Endodermal cell (in vitro differentiated cells): ENCODE measurements around the gene DAP. TPM values are rescaled to one million over a fixed set of nuclear protein-coding genes. Genes with fewer than 3 reads are reported as not detected.
A peak's percentile ranks its signal among the peaks of the same experiment; 100 is the strongest.

Experiments
- DNase-seq: peaks from one replicate; pipeline ENCODE4 v3.0.0-alpha.2; 2017
- H3K27ac ChIP-seq: 2 replicates; pipeline ENCODE4 v1.5.1; 2013; ENCODE audit warnings: mild to moderate bottlenecking, low read depth, low read length, moderate library complexity
- H3K27me3 ChIP-seq: 2 replicates; pipeline ENCODE4 v1.6.1; 2013; ENCODE audit warnings: mild to moderate bottlenecking, low read length, moderate library complexity; ENCODE audit not compliant: insufficient read depth, control insufficient read depth, poor library complexity, severe bottlenecking
- H3K36me3 ChIP-seq: 2 replicates; pipeline ENCODE4 v1.7.0; 2013; ENCODE audit warnings: mild to moderate bottlenecking, low read length, moderate library complexity; ENCODE audit not compliant: control insufficient read depth, insufficient read depth
- H3K4me1 ChIP-seq: one replicate; pipeline ENCODE4 v1.7.0; 2013; ENCODE audit warnings: low read length; ENCODE audit not compliant: control insufficient read depth, insufficient read depth
- H3K4me3 ChIP-seq: 2 replicates; pipeline ENCODE4 v1.5.1; 2013; ENCODE audit warnings: mild to moderate bottlenecking, low read length, moderate library complexity
- H3K9ac ChIP-seq: 2 replicates; pipeline ENCODE4 v1.6.1; 2013; ENCODE audit warnings: mild to moderate bottlenecking, low read length, moderate library complexity; ENCODE audit not compliant: poor library complexity, severe bottlenecking; ENCODE audit errors: extremely low read depth
- H3K9me3 ChIP-seq: 2 replicates; pipeline ENCODE4 v1.6.1; 2013; ENCODE audit warnings: mild to moderate bottlenecking, low read length, moderate library complexity; ENCODE audit not compliant: control insufficient read depth
- H3K27ac Mint-ChIP-seq: 2 replicates; pipeline ENCODE4 v1.8.0; 2020; ENCODE audit warnings: mixed read lengths
- H3K27me3 Mint-ChIP-seq: 2 replicates; pipeline ENCODE4 v1.8.0; 2021; ENCODE audit warnings: mild to moderate bottlenecking, mixed read lengths; ENCODE audit not compliant: insufficient read depth
- H3K36me3 Mint-ChIP-seq: 2 replicates; pipeline ENCODE4 v1.8.0; 2020; ENCODE audit warnings: low read depth, mixed read lengths
- H3K4me1 Mint-ChIP-seq: 2 replicates; pipeline ENCODE4 v1.8.0; 2020; ENCODE audit warnings: mixed read lengths
- H3K4me3 Mint-ChIP-seq: 2 replicates; pipeline ENCODE4 v1.8.0; 2020; ENCODE audit warnings: mild to moderate bottlenecking, moderate library complexity, mixed read lengths
- H3K9me3 Mint-ChIP-seq: 2 replicates; pipeline ENCODE4 v1.8.0; 2020; ENCODE audit warnings: mild to moderate bottlenecking, mixed read lengths
- CTCF ChIP-seq: fragments of 200-600 bp; sonication (generic); conservative IDR thresholded peaks from 2 replicates; pipeline ENCODE4 v1.5.0; 2021; ENCODE audit warnings: antibody characterized with exemption, mild to moderate bottlenecking
- WGBS, 2 experiments: methylation state at CpG; one replicate each; pipeline versions ENCODE4 v1.1.5 to v1.1.7; 2013; ENCODE audit warnings: missing lambda C conversion rate in 2 of 2, mixed read lengths in 1 of 2; ENCODE audit not compliant: insufficient coverage in 1 of 2, insufficient read length in 1 of 2; 5-methylcytosine and 5-hydroxymethylcytosine counted together
- total RNA-seq, 2 donors: library from RNA; stranded (reverse); fragmentation: NEBNext Ultra II Directional in 1 of 2; extraction: Animal tissue kit (Norgen Biotek cat#: 25700) in 1 of 2; gene quantifications; 2 replicates in 1 of 2; 3 replicates in 1 of 2; pipeline ENCODE4 v1.2.1, GENCODE V29; 2021

DAP gene
- total RNA-seq, 2 donors from 2014 or later: 77.7 to 106 TPM

- H3K9ac ChIP-seq: peak overlapping the region; percentile 24
- 89 to 97% methylated on average over 7 to 9 of the region's 9 CpGs for WGBS, 2 experiments
- DNase-seq: no peak
- TF ChIP-seq CTCF: no peak
- Mint-ChIP-seq H3K4me3 (no peak overlapping the region), H3K27me3 (no peaks in the 10 kb centered on the region), H3K36me3 (peaks cover 34% of the 10 kb centered on the region), H3K9me3 (no peaks in the 10 kb centered on the region), H3K4me1 (peaks cover 43% of the 10 kb centered on the region), H3K27ac (peak overlapping the region; percentile 48)
- peaks cover 18% of the 10 kb centered on the region for H3K4me1 ChIP-seq
- H3K4me3 ChIP-seq: no peak overlapping the region
- no peaks in the 10 kb centered on the region for H3K9me3 ChIP-seq
- H3K36me3 ChIP-seq: peaks cover 31% of the 10 kb centered on the region
- H3K27ac ChIP-seq: no peak overlapping the region
- no peaks in the 10 kb centered on the region for H3K27me3 ChIP-seq
Observed at GRCh38 chr5:10729320-10730042, 31.6 kb downstream of the DAP start.

- Mint-ChIP-seq H3K27ac (no peak overlapping the region), H3K27me3 (no peaks in the 10 kb centered on the region), H3K4me3 (no peak overlapping the region), H3K36me3 (peaks cover 34% of the 10 kb centered on the region), H3K4me1 (peaks cover 44% of the 10 kb centered on the region), H3K9me3 (no peaks in the 10 kb centered on the region)
- TF ChIP-seq CTCF: no peak
- Histone ChIP-seq H3K36me3 (peaks cover 31% of the 10 kb centered on the region), H3K9ac (no peak overlapping the region), H3K9me3 (no peaks in the 10 kb centered on the region), H3K4me3 (no peak overlapping the region), H3K4me1 (peaks cover 11% of the 10 kb centered on the region), H3K27me3 (no peaks in the 10 kb centered on the region), H3K27ac (no peak overlapping the region)
- DNase-seq: no peak
- 97% methylated on average over 6 of the region's 6 CpGs; no CpG with 5 or more reads in 1 of the 2 experiments for WGBS, 2 experiments
Observed at GRCh38 chr5:10728679-10729078, 32.4 kb downstream of the DAP start.

- WGBS, 2 experiments: 100% methylated on average over 1 to 2 of the region's 3 CpGs
Observed at GRCh38 chr5:10727861-10728260, 33.2 kb downstream of the DAP start.

More at GRCh38 chr5:10727861-10728260, 33.2 kb downstream of the DAP start:
- Mint-ChIP-seq H3K4me3 (no peak overlapping the region), H3K9me3 (no peaks in the 10 kb centered on the region), H3K27me3 (no peaks in the 10 kb centered on the region), H3K27ac (no peak overlapping the region), H3K36me3 (peaks cover 29% of the 10 kb centered on the region), H3K4me1 (peaks cover 49% of the 10 kb centered on the region)
- DNase-seq: no peak
- peaks cover 14% of the 10 kb centered on the region for H3K4me1 ChIP-seq
- no peak overlapping the region for H3K27ac ChIP-seq
- no peak overlapping the region for H3K9ac ChIP-seq
- no peaks in the 10 kb centered on the region for H3K9me3 ChIP-seq
- H3K4me3 ChIP-seq: no peak overlapping the region
- no peak for TF ChIP-seq CTCF
- H3K36me3 ChIP-seq: peaks cover 26% of the 10 kb centered on the region
- H3K27me3 ChIP-seq: no peaks in the 10 kb centered on the region
